Colonic mucosa (tissue), 4 donors: Measurements from ENCODE around the gene CEMIP. TPM values are rescaled to one million over a fixed set of nuclear protein-coding genes. Genes with fewer than 3 reads are reported as not detected.

Source experiments
- DNase-seq: peaks from one replicate; pipeline ENCODE4 v3.0.0-alpha.2; 2020
- H3K27ac ChIP-seq: fragments of 200-600 bp; one replicate; pipeline ENCODE4 v1.8.0; 2021
- H3K27me3 ChIP-seq: fragments of 200-600 bp; one replicate; pipeline ENCODE4 v1.8.0; 2021
- H3K36me3 ChIP-seq: fragments of 200-600 bp; one replicate; pipeline ENCODE4 v1.8.0; 2021
- H3K4me1 ChIP-seq: fragments of 200-600 bp; one replicate; pipeline ENCODE4 v1.8.0; 2021; ENCODE audit warnings: mild to moderate bottlenecking
- H3K4me3 ChIP-seq: fragments of 200-600 bp; one replicate; pipeline ENCODE4 v1.8.0; 2021
- H3K9ac ChIP-seq, 2 donors: one replicate each; pipeline ENCODE4 v1.7.0; 2013; ENCODE audit warnings: control low read depth in 2 of 2, low read depth in 2 of 2, low read length in 2 of 2
- H3K9me3 ChIP-seq: fragments of 200-600 bp; one replicate; pipeline ENCODE4 v1.8.0; 2021
- CTCF ChIP-seq: fragments of 200-600 bp; IDR thresholded peaks from one replicate; pipeline ENCODE4 v1.8.0; 2022; ENCODE audit warnings: antibody characterized with exemption, mild to moderate bottlenecking
- intact Hi-C: fragments of 100-400 bp; cut with DNase I; formaldehyde crosslinking; loops from one replicate; pipeline ENCODE4 v1.14.1; 2022
- total RNA-seq, 2 donors: library from RNA; stranded (reverse); fragmentation: NEBNext Ultra II Directional in 1 of 2; extraction: Animal tissue kit (Norgen Biotek cat#: 25700) in 1 of 2; gene quantifications; one replicate each; pipeline ENCODE4 v1.2.1, GENCODE V29; 2021
- donor health status: healthy.
- donor health status: DM: no; HTN: no; CAD: no.
- donor health status: DM: no; HTN: no; CAD: no.

The CEMIP gene
- total RNA-seq, 2 donors from 2014 or later, result 2.1 to 2.9 TPM

- no peaks in the 10 kb centered on the region for H3K27me3 ChIP-seq
- no peaks in the 10 kb centered on the region for H3K9me3 ChIP-seq
- no peak for TF ChIP-seq CTCF
- H3K4me3 ChIP-seq, result no peak overlapping the region
- intact Hi-C loops, result no loop called here
- no peak overlapping the region for H3K9ac ChIP-seq
- no peak overlapping the region for H3K27ac ChIP-seq
- no peaks in the 10 kb centered on the region for H3K4me1 ChIP-seq
- no peak for DNase-seq
- no peaks in the 10 kb centered on the region for H3K36me3 ChIP-seq
Observed at GRCh38 chr15:80873366-80873952, 94.3 kb downstream of the CEMIP start.

GRCh38 chr15:80875568-80876347, 96.6 kb downstream of the CEMIP start:
- intact Hi-C loops, result no loop called here
- H3K4me1 ChIP-seq, result no peaks in the 10 kb centered on the region
- no peak for TF ChIP-seq CTCF
- H3K9me3 ChIP-seq, result no peaks in the 10 kb centered on the region
- H3K27me3 ChIP-seq, result no peaks in the 10 kb centered on the region
- H3K27ac ChIP-seq, result no peak overlapping the region
- H3K4me3 ChIP-seq, result no peak overlapping the region
- H3K9ac ChIP-seq, result no peak overlapping the region
- H3K36me3 ChIP-seq, result no peaks in the 10 kb centered on the region
- DNase-seq, result no peak

GRCh38 chr15:80876348-80876674, 97.1 kb downstream of the CEMIP start:
- Histone ChIP-seq H3K4me3 (no peak overlapping the region), H3K9me3 (no peaks in the 10 kb centered on the region), H3K27ac (no peak overlapping the region), H3K9ac (no peak overlapping the region), H3K27me3 (no peaks in the 10 kb centered on the region), H3K36me3 (no peaks in the 10 kb centered on the region), H3K4me1 (no peaks in the 10 kb centered on the region)
- no peak for DNase-seq
- intact Hi-C loops, result no loop called here
- no peak for TF ChIP-seq CTCF

- H3K9me3 ChIP-seq, result no peaks in the 10 kb centered on the region
- H3K36me3 ChIP-seq, result no peaks in the 10 kb centered on the region
- H3K27ac ChIP-seq, result no peak overlapping the region
- DNase-seq, result no peak
- H3K4me1 ChIP-seq, result no peaks in the 10 kb centered on the region
- H3K4me3 ChIP-seq, result no peak overlapping the region
- no peak overlapping the region for H3K9ac ChIP-seq
- no peak for TF ChIP-seq CTCF
- H3K27me3 ChIP-seq, result no peaks in the 10 kb centered on the region
- intact Hi-C loops, result no loop called here
Observed at GRCh38 chr15:80878242-80878866, 99.2 kb downstream of the CEMIP start.

- no peak for DNase-seq
- no peaks in the 10 kb centered on the region for H3K9me3 ChIP-seq
- intact Hi-C loops, result no loop called here
- H3K27ac ChIP-seq, result no peak overlapping the region
- H3K9ac ChIP-seq, result no peak overlapping the region
- H3K36me3 ChIP-seq, result no peaks in the 10 kb centered on the region
- no peaks in the 10 kb centered on the region for H3K4me1 ChIP-seq
- no peak overlapping the region for H3K4me3 ChIP-seq
- no peak for TF ChIP-seq CTCF
- H3K27me3 ChIP-seq, result no peaks in the 10 kb centered on the region
Observed at GRCh38 chr15:80878867-80879250, 99.7 kb downstream of the CEMIP start.
